Measurements from ENCODE around the gene MBOAT1. TPM values are rescaled to one million over a fixed set of nuclear protein-coding genes. Genes with fewer than 3 reads are reported as not detected.
"Not testable (repeated sequence)": the region's sequence is repeated elsewhere in the genome, so short reads cannot be mapped to it uniquely, and the experiment has no call there.

MBOAT1 gene
- total RNA-seq, 1 donor from 2014 or later: 4.6 TPM

GRCh38 chr6:20142866-20143265 is 69.4 kb downstream of the MBOAT1 start:
- ATAC-seq (peak; percentile 93), DNase-seq (ENCODE audit: low spot score) (peak; percentile 52)

GRCh38 chr6:20141931-20142330 is 70.3 kb downstream of the MBOAT1 start:
- ATAC-seq (no peak), DNase-seq (ENCODE audit: low spot score) (no peak)

- ATAC-seq; DNase-seq (ENCODE audit: low spot score): not testable (repeated sequence)
Observed at GRCh38 chr6:20139127-20139963, 72.9 kb downstream of the MBOAT1 start.

- no peak for ATAC-seq
- no peak for DNase-seq (ENCODE audit: low spot score)
Observed at GRCh38 chr6:20137837-20138236, 74.4 kb downstream of the MBOAT1 start.

GRCh38 chr6:20137240-20137639 is 75.0 kb downstream of the MBOAT1 start:
- DNase-seq (ENCODE audit: low spot score) (no peak), ATAC-seq (no peak)

DNA sequence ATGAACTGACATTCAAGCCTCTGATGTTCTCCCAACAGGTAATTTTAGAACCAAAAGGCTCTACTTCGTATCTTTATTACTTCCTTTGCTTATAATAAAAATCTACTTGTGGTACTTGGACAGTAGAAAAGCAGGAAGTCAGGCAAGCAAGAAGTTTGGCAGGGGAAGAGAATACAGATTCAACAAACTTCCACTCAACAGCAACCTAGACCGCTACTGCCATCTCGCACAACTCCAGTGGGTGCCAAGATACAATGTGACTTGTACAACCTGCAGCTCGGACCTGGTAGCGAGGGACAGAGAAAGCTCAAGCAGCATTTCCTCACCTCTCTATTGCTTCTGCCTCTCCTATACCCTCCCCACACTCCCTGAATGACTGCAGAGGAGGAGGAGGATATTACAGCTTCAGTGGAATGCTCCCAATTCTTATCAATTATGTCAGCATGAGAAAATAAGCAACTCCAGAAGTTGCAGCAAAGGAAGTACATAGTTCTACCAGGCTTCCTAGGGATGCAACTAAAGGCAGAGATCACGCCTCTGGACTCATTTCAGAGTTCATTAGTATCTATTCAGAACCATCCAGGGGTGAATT is 76.5 kb downstream of the MBOAT1 start:
- no peak for DNase-seq (ENCODE audit: low spot score)
- ATAC-seq: peak; percentile 13

- DNase-seq (ENCODE audit: low spot score): no peak
Observed at GRCh38 chr6:20134613-20135012, 77.7 kb downstream of the MBOAT1 start.

DNA sequence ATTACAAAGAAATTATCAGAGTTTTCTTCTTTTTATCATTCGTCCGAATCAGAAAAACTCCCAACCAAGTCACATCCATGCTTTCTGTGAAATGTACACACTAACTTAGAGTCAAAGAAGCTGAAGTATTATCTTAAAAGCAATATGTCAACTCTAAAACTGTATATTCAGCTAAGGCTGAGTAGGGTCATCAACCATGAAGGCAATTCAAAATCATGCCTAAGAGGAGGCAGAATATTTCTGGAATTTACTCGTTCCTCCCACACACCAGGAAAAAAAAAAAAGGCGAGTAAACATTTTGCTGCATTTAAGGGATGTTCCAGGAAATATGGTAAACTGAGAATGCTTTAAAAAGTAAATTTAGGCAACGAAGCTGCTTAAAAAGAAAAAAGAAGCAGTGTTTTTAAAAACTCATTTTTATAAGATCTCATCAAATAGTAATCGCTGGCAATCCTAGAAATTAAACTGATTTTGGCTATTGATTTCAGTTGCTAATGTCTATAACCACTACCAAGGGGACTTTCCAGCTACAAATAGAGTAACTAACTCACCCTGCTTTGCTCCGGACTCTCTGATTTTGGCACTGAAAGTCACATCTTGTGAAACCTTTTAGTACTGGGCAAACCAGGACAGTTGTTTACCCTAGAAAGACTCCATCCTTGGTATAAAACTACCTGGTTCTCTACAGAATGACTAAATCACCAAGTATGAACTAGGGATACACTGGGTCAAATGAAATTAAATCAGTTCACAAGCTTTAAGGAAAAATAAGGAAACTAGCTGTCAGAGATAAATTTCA is 82.8 kb downstream of the MBOAT1 start:
- peak; percentile 60 for ATAC-seq

More at GRCh38 chr6:20134613-20135012, 77.7 kb downstream of the MBOAT1 start:
- ATAC-seq: no peak

DNA sequence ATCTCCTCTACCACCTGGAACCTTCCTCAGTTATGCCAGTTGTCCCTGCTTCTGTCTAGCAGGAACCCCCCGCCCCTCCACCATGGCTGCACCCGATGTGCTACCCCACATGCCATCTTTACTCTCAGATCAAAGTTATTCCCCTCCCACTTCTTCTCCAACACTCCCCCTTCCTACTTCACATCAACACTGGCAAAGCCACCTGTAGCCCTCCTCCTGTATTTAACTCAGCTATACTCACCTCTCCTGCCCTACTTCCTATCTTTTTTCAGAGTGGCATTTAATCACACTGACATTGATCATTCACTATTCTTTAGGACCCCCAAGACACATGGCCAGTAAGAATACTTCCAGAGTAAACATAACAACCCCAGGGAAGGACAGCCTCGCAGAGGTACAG is 84.3 kb downstream of the MBOAT1 start:
- DNase-seq (ENCODE audit: low spot score): no peak
- ATAC-seq: no peak

More for the DNA sequence above, 82.8 kb downstream of the MBOAT1 start:
- DNase-seq (ENCODE audit: low spot score): no peak

GRCh38 chr6:20126789-20127653 is 85.2 kb downstream of the MBOAT1 start:
- ATAC-seq (peak; percentile 89), DNase-seq (ENCODE audit: low spot score) (peak; percentile 80)

DNA sequence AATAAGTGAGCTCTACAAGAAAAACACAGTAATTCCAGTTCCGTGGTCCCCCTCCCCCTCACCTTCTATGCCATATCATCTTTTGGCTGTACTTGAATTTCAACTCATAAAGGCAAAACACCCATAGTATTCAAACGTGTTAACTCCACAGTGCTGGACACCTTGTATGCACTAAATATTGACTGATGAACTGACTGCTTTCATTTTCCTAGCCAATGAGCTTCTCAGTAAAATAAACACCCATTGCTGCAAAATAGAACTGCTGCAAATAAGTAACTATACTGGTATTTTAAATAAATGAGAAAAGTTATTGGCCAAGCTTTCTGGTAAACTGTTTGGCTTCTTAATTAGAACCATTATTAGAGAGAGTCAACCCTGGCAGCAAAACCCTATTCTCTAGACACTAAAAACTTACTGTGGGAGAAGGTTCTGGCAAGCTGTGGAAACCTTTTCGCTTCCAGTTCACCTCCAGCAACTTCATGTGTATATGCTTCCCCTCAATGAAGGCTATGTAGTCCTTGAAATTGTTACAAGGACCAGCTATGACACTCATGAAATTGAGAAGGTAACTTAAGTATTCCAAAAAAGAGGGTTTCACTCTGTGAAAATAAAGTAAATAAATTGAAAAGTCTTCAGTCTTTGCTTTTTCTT is 86.0 kb downstream of the MBOAT1 start:
- DNase-seq (ENCODE audit: low spot score): no peak
- ATAC-seq: peak; percentile 60

GRCh38 chr6:20124545-20124944 is 87.7 kb downstream of the MBOAT1 start:
- ATAC-seq (no peak), DNase-seq (ENCODE audit: low spot score) (no peak)

DNA sequence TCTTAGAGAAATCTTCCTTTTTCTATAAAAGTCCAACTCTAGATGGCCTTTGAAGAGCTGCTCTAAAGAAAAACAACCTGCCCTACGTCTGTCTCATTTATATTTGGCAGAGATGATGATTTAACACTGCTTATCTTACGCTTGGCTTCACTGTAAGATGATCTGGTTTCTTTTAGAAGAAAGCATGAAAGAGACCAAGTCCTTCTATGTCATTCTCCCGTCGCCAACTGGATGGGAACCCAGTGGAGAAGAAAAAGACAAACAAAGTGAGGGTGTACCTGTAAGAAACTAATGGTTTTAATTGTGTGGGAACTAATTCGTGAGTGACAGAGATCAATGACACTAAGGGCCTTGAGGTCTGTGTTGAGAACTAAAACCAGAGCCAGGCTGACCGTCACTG is 92.8 kb downstream of the MBOAT1 start:
- ATAC-seq: no peak
- DNase-seq (ENCODE audit: low spot score): no peak

GRCh38 chr6:20118892-20119291 is 93.4 kb downstream of the MBOAT1 start:
- ATAC-seq: no peak
- DNase-seq (ENCODE audit: low spot score): no peak

DNA sequence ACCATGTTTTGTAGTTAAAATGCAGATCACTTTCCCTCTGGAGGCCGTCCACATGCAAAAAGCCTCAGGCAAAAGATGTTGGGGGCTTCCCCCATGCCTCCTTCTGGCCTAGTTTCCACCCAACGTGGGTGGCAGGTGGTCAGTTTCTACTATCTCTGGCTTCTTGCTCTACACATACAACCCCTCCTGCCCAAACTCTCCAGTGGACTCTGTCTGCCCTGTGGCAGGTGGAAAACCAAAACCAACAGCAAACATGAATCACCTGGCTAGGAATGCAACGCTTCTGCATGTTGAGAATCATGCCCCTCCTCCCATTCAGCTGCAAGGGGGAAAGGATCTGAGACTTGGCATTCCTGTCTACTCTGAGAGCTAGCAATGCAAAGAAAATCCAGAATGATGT is 94.8 kb downstream of the MBOAT1 start:
- DNase-seq (ENCODE audit: low spot score): no peak

DNA sequence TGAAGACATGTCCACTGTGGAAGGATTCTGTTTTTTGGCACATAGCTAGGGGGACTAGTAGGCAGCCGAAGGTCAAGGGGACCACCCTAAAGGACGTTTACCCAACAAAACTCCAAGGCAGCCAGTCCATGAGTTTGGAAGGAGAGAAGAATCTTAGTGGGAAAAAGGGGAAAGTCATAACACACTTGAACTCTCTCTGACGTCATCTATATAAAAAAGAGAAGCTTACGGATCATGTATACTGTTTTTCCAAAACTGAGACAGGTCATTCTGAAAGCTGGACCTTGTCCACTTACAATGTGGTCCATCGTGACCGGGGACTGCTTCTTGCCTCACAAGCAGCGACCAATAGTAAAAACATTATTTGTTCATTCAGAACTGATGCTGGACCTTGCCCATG is 95.5 kb downstream of the MBOAT1 start:
- ATAC-seq (no peak), DNase-seq (ENCODE audit: low spot score) (no peak)

More for the DNA sequence above, 94.8 kb downstream of the MBOAT1 start:
- no peak for ATAC-seq

GRCh38 chr6:20115246-20115980 is 96.9 kb downstream of the MBOAT1 start:
- no peak for ATAC-seq
- DNase-seq (ENCODE audit: low spot score): no peak

DNA sequence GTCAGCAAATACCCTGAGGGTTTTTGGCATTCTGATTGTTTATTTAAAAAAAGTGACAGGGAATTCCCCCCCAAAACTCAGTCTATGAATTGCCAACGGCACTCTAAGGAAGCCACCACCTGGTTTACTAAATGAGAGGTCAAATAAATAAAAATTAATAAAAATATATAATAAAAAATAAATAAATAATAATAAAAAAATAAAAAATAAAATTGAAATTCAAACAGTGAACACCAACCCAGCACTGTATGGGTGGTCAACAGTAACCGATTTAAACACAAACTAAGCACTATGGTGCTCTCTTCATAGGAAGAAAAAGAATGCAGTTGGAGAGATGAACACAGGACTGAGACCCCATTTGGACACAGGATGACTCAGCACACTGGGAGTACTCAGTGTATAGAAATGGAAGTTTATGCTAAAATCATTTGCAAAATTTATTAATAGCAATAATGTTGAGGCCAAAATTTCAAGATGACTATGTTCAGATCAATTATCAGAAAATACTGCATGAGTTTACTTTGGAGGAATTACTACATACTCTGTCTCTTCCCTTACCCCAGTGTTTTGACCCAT is 98.5 kb downstream of the MBOAT1 start:
- DNase-seq (ENCODE audit: low spot score) (no peak), ATAC-seq (no peak)

DNA sequence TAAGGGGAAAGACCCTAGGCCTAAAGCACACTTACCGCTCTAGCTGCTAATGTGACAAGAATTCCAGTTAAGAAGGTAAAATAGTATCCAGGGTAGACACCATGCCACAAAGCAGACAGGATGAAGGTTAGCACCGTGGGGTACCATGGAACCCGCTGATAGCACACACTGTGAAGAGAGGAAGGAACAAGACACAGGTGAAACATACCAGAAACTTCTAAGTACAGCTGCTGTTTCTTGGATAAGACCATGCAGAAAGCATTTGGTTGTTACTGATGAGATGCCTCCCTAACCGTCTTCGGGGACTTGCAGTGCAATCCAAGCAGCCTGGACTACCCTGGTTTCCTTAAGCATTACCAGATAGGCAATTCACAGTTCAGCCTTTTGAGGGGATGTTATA is 99.4 kb downstream of the MBOAT1 start:
- ATAC-seq: no peak
- DNase-seq (ENCODE audit: low spot score): no peak
